OCI-LY3 (cell line): ENCODE results near the gene CRB2.
A peak's percentile ranks its signal among the peaks of the same experiment; 100 is the strongest.

ENCODE experiments used
- H2AFZ ChIP-seq: fragments of 200-600, 300-600 bp; shearing (Covaris generic); 2 replicates; pipeline ENCODE4 v1.6.0; 2014; ENCODE audit warnings: antibody characterized with exemption, low read depth, low read length
- H3K27ac ChIP-seq: fragments of 200-600, 300-600 bp; sonication (generic); 2 replicates; pipeline ENCODE4 v1.5.1; 2014; ENCODE audit warnings: mild to moderate bottlenecking, low read length, moderate library complexity, mixed read lengths
- H3K27me3 ChIP-seq: fragments of 200-600, 300-600 bp; sonication (generic); 2 replicates; pipeline ENCODE4 v1.6.1; 2014; ENCODE audit warnings: low read depth, low read length, mixed read lengths
- H3K36me3 ChIP-seq: fragments of 200-600, 300-600 bp; sonication (generic); replicated peaks from 2 replicates; pipeline ENCODE3; 2014; ENCODE audit warnings: low read depth, low read length, mixed read lengths
- H3K4me1 ChIP-seq: fragments of 300-600, 200-600 bp; sonication (generic); 2 replicates; pipeline ENCODE4 v1.6.1; 2014; ENCODE audit warnings: low read length, mixed read lengths
- H3K4me2 ChIP-seq: fragments of 200-600, 300-600 bp; sonication (generic); 2 replicates; pipeline ENCODE4 v1.6.1; 2014; ENCODE audit warnings: low read length, mixed read lengths
- H3K4me3 ChIP-seq: fragments of 300-600, 200-600 bp; sonication (generic); 2 replicates; pipeline ENCODE4 v1.5.1; 2014; ENCODE audit warnings: antibody characterized with exemption, mild to moderate bottlenecking, low read length, moderate library complexity
- H3K79me2 ChIP-seq: fragments of 300-600, 200-600 bp; shearing (Covaris generic); 2 replicates; pipeline ENCODE4 v1.6.1; 2014; ENCODE audit warnings: mild to moderate bottlenecking, low read length, mixed read lengths
- H3K9ac ChIP-seq: fragments of 300-600, 200-600 bp; shearing (Covaris generic); 2 replicates; pipeline ENCODE4 v1.6.0; 2014; ENCODE audit warnings: mild to moderate bottlenecking, low read length, moderate library complexity
- H3K9me3 ChIP-seq: fragments of 200-600, 300-600 bp; shearing (Covaris generic); 2 replicates; pipeline ENCODE4 v1.6.1; 2014; ENCODE audit warnings: low read length, mixed read lengths; ENCODE audit not compliant: insufficient read depth
- H4K20me1 ChIP-seq: fragments of 200-600, 300-600 bp; sonication (generic); 2 replicates; pipeline ENCODE4 v1.6.1; 2016; ENCODE audit warnings: low read length, mixed read lengths; ENCODE audit not compliant: insufficient read depth
- EZH2phosphoT487 ChIP-seq: fragments of 200-600 bp; shearing (Covaris generic); IDR thresholded peaks from 2 replicates; pipeline ENCODE4 v1.6.1; 2018; ENCODE audit warnings: antibody characterized with exemption, mixed run types, low read depth
- TF ChIP-seq, protein P1 (sequence below): fragments of 200-600, 300-600 bp; sonication (generic); IDR thresholded peaks from 2 replicates; pipeline ENCODE4 v1.5.1; 2014; ENCODE audit warnings: antibody characterized with exemption, low read length, low read depth

Gene CRB2

DNA sequence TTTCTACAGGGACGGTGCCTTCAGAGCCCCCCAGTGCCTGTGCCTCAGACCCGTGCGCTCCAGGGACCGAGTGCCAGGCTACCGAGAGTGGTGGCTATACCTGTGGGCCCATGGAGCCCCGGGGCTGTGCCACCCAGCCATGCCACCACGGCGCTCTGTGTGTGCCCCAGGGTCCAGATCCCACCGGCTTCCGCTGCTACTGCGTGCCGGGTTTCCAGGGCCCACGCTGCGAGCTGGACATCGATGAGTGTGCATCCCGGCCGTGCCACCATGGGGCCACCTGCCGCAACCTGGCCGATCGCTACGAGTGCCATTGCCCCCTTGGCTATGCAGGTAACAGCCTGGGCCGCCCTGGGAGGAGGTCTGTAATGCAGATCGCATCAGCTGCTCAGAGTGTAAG lies 6.9 kb downstream of the CRB2 start:
- Histone ChIP-seq H3K27me3 (no peaks in the 10 kb centered on the region), H3K4me3 (no peak overlapping the region), H3K79me2 (no peaks in the 10 kb centered on the region), H2AFZ (no peak overlapping the region), H3K9ac (no peak overlapping the region), H3K9me3 (no peaks in the 10 kb centered on the region), H3K4me1 (peaks cover 11% of the 10 kb centered on the region), H3K4me2 (no peak overlapping the region), H3K27ac (no peak overlapping the region), H3K36me3 (no peaks in the 10 kb centered on the region), H4K20me1 (no peaks in the 10 kb centered on the region)
- TF ChIP-seq, protein P1, sequence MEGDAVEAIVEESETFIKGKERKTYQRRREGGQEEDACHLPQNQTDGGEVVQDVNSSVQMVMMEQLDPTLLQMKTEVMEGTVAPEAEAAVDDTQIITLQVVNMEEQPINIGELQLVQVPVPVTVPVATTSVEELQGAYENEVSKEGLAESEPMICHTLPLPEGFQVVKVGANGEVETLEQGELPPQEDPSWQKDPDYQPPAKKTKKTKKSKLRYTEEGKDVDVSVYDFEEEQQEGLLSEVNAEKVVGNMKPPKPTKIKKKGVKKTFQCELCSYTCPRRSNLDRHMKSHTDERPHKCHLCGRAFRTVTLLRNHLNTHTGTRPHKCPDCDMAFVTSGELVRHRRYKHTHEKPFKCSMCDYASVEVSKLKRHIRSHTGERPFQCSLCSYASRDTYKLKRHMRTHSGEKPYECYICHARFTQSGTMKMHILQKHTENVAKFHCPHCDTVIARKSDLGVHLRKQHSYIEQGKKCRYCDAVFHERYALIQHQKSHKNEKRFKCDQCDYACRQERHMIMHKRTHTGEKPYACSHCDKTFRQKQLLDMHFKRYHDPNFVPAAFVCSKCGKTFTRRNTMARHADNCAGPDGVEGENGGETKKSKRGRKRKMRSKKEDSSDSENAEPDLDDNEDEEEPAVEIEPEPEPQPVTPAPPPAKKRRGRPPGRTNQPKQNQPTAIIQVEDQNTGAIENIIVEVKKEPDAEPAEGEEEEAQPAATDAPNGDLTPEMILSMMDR, result no peak
- no peak for TF ChIP-seq EZH2phosphoT487

DNA sequence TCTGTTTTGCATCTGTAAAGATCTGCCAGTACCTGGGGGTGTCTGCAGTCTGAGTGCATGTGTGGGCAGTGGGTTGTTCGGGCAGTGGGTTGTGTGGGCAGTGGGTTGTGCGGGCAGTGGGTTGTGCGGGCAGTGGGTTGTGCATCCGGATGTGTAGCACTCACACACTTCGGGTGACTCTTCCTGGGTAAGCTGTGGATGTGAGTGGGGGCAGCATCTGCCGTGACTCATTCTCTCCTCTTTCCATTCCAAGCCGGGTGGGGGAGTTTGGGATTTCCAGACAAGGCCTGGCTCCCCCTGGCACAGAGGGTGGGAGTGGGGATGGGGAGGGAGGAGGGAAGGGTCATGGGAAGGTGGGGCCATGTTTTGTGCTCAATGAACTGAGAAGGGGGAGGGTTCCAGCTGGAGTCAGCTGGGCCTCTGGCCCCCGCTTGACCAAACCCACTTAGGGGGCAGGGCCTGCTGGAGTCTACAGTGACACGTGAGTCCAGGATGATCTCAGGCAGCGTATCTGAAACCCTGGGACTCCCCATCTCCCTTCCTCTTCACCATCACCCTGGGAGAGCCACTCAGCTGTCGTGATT lies 8.3 kb downstream of the CRB2 start:
- H2AFZ ChIP-seq, result no peak overlapping the region
- no peak overlapping the region for H3K4me2 ChIP-seq
- H3K27me3 ChIP-seq, result no peaks in the 10 kb centered on the region
- no peak overlapping the region for H3K4me3 ChIP-seq
- no peak overlapping the region for H3K9ac ChIP-seq
- peaks cover 11% of the 10 kb centered on the region for H3K4me1 ChIP-seq
- no peaks in the 10 kb centered on the region for H3K9me3 ChIP-seq
- no peaks in the 10 kb centered on the region for H3K36me3 ChIP-seq
- H4K20me1 ChIP-seq, result no peaks in the 10 kb centered on the region
- no peaks in the 10 kb centered on the region for H3K79me2 ChIP-seq
- no peak overlapping the region for H3K27ac ChIP-seq
- no peak for TF ChIP-seq EZH2phosphoT487
- TF ChIP-seq, protein P1, result no peak

DNA sequence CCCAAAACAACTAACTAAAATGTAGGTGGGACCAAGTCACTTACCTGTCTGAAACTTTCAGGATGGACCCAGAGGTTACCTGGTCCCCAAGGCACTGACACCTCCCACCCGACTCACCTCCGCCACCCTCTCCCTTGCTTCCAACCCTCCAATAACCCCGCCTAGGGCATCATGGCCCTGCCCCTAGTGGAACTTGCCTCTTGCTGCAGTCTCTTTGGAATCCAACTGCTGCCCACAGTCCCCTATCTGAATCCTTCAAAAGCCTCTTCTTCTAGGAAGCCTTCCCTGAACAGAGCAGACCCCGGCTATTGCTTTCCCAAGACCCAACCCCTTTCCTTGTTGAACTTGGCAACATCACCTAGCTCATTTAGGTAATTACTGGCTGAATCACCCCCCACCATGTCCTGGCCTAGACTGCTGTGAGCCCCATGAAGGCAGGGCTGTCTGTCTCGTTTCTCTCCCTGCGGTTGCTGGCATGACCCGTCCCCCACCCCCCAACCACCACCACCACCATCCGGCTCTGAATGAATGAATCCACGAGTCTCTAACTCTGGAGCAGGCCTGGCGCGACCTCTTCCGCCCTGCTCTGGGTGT lies 9.4 kb downstream of the CRB2 start:
- Histone ChIP-seq H4K20me1 (no peaks in the 10 kb centered on the region), H3K79me2 (no peaks in the 10 kb centered on the region), H3K4me1 (peaks cover 4% of the 10 kb centered on the region), H3K4me2 (no peak overlapping the region), H2AFZ (no peak overlapping the region), H3K9me3 (no peaks in the 10 kb centered on the region), H3K27me3 (no peaks in the 10 kb centered on the region), H3K9ac (no peak overlapping the region), H3K36me3 (no peaks in the 10 kb centered on the region), H3K4me3 (no peak overlapping the region), H3K27ac (no peak overlapping the region)
- no peak for TF ChIP-seq EZH2phosphoT487
- TF ChIP-seq, protein P1, result 0 out of 2 replicates have a peak, but pooled peaks have one; percentile 10

DNA sequence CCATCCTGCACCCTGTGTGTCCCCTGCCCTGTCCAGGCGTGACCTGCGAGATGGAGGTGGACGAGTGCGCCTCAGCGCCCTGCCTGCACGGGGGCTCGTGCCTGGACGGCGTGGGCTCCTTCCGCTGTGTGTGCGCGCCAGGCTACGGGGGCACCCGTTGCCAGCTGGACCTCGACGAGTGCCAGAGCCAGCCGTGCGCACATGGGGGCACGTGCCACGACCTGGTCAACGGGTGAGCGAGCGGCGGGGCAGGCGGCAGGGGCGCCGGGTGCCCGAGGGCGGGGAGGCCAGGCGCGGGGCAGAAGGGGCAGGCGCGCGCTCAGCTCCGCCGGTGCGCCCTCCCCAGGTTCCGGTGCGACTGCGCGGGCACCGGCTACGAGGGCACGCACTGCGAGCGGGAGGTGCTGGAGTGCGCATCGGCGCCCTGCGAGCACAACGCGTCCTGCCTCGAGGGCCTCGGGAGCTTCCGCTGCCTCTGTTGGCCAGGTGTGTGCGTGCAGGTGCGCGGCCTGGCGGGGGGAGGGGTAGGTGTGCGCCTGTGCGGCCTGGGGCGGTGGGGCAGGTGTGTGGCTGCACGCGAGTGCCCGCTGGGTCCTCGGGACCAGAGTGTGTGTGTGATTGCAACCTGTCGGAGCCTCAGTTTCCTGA lies 10.0 kb downstream of the CRB2 start:
- TF ChIP-seq, protein P1, result no peak
- TF ChIP-seq EZH2phosphoT487, result no peak
- Histone ChIP-seq H3K4me3 (no peak overlapping the region), H2AFZ (no peak overlapping the region), H3K27ac (no peak overlapping the region), H3K4me1 (no peaks in the 10 kb centered on the region), H3K9me3 (no peaks in the 10 kb centered on the region), H3K79me2 (no peaks in the 10 kb centered on the region), H4K20me1 (no peaks in the 10 kb centered on the region), H3K9ac (no peak overlapping the region), H3K36me3 (no peaks in the 10 kb centered on the region), H3K4me2 (no peak overlapping the region), H3K27me3 (no peaks in the 10 kb centered on the region)
